Measurements from ENCODE around the gene MC2R.

DNA sequence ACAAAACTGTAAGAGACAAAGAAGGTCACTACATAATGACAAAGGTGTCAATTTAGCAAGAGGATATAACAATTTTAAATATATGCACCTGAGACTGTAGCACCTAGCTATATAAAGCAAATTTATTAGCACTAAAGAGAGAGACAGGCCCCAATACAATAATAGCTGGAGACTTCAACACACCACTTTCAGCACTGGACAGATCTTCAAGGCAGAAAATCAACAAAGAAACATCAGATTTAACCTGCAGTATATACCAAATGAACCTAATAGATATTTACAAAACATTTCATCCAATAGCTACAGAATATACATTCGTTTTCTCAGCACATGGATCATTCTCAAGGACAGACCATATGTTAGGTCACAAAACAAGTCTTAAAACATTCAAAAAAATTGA is 14.7 kb downstream of the MC2R start:
- TF ChIP-seq, protein P1, sequence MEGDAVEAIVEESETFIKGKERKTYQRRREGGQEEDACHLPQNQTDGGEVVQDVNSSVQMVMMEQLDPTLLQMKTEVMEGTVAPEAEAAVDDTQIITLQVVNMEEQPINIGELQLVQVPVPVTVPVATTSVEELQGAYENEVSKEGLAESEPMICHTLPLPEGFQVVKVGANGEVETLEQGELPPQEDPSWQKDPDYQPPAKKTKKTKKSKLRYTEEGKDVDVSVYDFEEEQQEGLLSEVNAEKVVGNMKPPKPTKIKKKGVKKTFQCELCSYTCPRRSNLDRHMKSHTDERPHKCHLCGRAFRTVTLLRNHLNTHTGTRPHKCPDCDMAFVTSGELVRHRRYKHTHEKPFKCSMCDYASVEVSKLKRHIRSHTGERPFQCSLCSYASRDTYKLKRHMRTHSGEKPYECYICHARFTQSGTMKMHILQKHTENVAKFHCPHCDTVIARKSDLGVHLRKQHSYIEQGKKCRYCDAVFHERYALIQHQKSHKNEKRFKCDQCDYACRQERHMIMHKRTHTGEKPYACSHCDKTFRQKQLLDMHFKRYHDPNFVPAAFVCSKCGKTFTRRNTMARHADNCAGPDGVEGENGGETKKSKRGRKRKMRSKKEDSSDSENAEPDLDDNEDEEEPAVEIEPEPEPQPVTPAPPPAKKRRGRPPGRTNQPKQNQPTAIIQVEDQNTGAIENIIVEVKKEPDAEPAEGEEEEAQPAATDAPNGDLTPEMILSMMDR (IDR thresholded peaks at IDR 0.05), result no peak
- no peak for TF ChIP-seq POLR2A (IDR thresholded peaks at IDR 0.05)

Measured in uterus (tissue), 2 donors.